Stimulated activated CD4-positive, alpha-beta T cell treated with anti-CD3 and anti-CD28 coated beads, TNF-alpha, amount 100 ng/mL, for 4 hours (primary cell): ENCODE measurements around the gene LRFN2.

Experiments
- DNase-seq, 3 experiments: peaks; one replicate each; pipeline ENCODE4 v3.0.0-alpha.2; 2020; ENCODE audit warnings: low read depth in 3 of 3

LRFN2 gene

DNA sequence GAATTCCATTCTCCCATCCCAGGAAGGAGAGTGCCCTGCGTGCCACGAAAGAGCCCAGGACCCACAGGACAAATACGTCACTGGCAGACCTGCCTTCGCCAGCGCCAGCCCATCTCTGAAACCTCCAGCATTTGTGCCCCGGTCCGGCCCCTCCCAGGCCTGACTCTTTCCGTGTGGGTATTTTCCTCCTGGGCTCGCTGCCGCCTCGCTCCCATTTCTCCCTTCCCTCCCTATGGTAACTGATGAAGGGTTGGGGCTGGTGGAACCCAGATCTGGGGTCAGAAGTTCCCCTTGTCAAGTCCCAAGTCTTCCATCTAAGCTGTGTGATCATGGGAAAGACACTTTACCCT, 208.5 kb downstream of the LRFN2 start:
- no peak for DNase-seq

DNA sequence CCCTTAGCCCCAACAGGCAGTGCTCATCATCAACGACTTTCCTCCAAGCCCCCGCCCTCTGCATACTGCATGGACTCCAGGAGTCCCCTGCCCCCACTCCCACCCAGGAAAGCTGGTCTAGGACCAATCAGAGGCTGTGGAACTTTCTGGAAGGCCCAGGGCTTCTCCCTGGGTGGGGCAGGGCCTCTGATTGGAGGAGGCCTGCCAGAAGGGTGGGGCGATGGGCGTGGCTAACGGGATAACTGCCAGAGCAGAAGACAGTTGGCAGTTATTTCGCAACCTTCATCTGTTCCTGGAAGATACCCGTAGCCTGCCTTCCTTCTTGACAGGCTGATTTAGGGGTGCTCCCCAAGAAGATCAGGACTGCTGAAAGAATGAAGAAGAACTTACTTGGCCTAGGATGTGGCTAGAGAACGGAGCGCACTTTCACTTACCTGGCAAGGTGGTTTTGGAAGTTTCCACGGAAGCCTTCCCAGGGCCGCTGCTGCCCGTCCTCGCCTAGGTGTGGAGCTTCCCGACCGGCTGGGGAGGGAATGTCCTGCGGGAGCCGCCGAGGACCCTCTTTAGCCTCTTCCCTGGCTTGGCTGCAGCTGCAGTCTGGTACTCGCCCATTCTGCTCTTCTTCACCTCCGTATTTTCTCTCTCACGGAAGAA, 209.0 kb downstream of the LRFN2 start:
- DNase-seq = no peak

DNA sequence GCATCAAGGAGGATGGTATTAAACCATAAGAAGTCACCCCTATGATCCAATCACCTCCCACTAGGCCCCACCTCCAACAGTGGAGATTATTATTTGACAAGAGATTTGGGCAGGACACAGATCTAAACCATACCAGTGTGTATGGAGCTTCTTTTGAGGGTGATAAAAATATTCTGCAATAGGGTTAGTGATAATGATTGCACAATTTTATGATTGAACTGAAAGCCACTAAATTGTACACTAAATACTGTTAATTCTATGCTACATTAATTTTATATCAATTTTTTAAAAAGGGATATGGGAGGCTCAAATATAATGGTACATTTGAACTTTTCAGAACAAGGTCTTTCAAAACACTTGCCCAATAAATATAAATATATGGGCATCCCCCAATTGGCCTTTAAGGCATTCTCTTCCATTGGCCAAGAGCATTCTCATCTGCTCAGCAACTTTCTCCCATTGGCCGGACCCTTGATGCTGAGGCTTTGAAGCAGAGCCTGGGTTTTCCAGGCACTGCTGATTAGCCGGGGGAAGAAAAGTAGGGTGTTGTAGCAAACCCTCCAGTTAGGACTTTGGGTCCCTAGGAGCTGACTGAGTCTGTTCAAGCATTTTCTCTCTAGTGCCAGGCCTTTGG, 209.9 kb downstream of the LRFN2 start:
- DNase-seq = no peak

DNA sequence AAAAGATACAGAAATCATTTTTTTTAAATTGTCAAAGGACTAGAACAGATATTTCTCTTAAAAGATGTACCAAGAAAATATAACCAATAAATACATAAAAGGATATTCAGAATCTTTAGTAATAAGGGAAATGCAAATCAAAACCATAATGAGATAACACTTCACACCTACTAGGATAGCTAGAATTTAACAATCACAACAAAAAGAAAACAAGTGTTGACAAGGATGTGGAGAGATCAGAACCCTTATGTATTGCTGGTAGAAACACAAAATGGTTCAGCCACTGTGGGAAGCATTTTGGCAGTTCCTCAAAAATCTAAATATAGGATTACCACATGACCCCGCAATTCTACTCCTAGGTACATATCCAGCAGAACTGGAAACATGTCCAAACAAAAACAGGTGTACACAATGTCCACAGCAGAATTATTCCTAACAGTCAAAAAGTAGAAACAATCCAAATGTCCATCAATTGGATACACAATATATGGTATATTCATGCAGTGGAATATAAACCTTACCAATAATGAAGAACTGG, 211.0 kb downstream of the LRFN2 start:
- no peak for DNase-seq

DNA sequence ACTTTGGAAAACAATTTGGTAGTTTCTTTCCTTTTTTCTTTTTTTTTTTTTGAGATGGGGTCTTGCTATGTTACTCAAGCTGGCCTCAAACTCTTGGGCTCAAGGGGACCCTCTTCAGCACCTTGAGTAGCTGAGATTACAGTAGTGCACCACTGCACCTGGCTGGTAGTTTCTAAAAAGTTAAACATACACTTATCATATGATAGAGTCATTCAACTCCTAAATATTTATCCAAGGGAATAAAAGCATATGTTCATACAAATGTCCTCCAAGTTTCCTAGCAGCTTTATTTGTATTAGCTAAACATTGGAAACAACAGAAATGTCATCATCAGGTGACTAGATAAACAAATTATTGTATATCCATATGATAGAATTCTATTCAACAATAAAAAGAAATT, 213.9 kb downstream of the LRFN2 start:
- no peak for DNase-seq

DNA sequence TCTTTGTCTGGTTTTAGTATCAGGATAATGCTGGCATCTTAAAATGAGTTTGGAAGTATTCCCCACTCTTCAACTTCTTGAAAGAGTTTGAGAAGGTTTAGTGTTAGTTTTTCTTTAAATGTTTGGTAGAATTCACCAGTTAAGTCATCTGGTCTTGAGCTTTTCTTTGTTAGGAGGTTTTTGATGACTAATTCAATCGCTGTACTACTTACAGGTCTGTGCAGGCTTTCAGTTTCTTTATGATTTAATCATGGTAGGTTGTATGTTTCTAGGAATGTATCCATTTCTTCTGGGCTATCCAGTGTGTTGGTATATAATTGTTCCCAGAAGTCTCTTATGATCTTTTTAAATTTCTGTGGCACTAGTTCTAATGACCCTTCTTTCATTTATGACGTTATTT, 215.5 kb downstream of the LRFN2 start:
- DNase-seq = no peak

DNA sequence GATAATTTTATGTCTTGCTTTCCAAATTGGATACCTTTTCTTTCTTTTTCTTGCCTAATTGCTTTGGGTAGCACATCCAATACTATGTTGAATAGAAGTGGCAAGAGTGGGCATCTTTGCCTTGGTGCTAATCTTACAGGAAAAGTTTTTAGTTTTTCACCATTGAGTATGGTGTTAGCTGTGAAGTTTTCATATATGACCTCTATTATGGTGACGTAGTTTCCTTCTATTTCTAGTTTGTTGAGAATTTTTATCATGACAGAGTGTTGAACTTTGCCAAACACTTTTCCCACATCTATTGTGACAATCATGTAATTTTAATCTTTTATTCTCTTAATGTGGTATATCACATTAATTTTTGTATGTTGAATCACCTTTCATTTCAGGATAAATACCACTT, 216.1 kb downstream of the LRFN2 start:
- no peak for DNase-seq

DNA sequence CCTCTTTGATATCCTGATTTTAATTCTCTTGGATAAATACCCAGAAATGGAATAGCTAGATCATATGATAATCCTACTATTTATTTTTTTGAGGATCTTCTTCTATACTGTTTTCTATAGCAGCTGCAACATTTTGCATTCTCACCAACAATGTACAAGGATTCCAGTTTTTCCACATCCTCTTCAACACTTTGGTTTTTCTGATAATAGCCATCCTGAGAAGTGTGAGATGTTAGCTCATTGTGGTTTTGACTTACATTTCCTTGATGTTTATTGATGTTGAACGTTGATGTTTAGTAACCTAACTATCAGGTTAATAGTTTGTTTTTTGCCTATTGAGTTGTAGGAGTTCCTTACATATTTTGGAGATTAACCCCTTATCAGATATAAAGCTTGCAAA, 217.3 kb downstream of the LRFN2 start:
- no peak for DNase-seq

DNA sequence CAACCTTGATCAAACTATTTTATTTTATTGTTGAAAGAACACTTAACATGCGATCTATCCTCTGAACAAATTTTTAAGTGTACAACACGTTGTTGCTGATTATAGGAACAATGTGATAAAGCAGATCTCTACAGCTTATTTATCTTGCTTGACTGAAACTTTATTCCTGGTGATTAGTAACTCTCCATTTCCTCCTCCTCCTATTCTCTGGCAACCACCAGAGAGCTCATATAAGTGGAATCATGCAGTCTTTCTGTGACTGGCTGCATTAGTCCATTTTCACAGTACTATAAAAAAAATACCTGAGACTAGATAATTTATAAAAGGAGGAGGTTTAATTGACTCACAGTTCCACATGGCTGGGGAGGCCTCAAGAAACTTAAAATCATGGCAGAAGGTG, 218.1 kb downstream of the LRFN2 start:
- no peak for DNase-seq

DNA sequence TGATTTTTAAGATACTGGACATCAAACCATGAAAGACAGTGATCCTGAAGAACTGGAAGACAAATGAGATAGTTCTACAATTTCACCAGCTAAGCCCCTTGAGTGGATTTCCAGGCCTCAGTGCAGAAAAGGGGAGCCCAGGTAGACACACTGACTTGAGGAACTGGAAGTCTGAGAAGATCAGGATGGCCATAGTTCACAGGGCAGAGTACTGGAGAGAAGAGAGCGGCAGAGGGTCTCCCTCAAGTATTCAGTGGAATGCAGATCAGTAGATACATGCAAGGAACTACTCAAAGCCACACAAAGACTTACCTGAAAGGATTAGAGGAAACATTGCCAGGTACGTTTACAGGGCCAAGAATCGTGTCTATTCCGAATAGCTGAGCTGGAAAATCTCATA, 224.3 kb downstream of the LRFN2 start:
- no peak for DNase-seq

DNA sequence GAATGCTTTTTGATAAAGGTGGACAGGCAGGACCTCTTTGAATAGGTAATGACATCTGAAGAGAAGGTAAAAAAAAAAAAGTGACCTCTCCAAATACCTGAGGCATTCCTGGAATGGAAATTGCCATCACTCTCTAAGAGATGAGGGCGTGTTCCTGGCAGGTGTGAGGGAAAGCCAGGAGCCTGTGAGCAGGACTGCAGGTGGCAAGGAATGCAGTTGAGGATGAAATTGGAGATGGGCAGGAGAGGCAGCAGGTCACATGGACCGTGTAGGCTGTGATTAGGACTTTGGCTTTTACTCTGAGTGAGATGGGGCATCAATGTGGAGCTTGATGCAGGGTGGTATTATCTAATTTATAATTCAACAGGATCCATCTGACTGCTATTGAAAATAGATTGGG, 227.4 kb downstream of the LRFN2 start:
- DNase-seq = no peak

DNA sequence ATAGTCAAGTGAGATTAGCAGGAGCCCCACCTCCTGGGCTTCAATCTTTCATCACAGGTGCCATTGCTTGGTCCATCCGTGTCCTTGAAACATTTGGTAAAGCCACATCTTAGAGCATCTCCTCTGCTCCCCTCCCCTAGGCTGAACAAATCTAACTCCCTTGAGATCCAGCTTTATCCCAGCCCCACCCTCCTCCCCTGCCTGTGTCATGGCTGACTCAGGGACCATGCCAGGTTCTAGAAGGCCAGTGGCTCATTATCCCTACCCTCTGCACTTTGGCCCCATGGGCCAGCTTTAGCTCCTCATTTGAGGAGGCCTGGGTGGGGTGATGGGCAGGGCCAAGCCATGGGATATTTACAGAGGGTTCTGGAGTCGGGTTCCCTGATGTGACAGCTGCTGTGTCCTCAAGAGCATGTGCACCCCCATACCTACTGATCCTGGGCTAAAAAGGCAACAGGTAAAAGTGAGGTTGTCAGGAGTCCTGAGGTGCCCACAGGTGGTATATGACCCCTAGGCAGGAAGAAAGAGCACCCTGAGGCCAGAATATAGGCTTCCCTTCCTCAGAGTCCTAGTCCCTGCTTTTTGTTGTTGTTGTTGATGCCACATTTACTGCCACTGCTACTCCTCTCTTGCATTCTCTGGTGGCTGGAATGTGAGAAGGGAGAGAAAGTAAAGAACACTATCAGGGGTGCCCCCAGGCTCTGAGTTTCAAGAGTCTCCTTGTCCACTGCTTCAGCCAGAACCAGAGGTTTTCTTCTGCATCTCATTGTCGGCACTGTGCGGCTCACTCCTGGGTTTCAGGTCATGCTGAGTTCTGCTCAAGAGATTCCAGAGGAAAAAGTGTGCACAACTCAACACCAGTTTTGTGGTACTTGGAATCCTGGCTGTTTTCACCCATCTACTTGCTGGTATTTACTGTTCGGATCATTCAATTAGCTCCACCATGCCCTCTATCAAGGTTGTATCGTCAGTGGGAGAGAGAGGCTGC, 228.4 kb downstream of the LRFN2 start:
- no peak for DNase-seq

DNA sequence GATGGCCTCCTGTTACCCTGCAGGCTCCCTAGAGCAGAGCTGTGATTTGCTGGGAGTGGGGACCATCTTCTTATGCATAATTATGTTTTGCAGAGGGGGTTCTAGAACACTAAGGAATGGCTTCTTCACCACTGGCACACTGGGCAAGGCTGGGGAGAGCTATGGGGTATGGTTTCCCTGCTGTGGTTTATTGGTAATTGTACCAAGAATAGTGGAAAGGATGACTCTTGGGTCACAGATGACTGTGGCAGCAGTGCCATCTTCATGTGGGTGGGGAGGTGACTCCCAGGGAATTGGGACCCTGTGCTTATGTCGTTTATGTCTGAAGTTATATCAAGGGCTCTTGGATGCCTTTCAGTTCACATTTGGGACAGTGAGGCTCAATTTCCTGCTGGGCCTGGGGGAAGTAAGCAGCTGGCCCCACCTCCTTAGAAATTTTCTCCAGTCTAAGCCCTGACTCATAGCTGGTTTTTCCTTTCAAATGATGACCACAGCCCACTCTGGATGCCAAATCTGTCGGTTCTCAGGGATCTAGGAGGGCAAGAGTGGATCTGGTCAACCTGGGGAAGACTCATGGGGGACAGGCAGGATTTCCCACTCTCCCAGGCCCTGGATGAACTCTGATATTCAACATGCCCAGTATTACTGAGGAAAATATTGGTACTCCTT, 230.8 kb downstream of the LRFN2 start:
- DNase-seq = no peak

DNA sequence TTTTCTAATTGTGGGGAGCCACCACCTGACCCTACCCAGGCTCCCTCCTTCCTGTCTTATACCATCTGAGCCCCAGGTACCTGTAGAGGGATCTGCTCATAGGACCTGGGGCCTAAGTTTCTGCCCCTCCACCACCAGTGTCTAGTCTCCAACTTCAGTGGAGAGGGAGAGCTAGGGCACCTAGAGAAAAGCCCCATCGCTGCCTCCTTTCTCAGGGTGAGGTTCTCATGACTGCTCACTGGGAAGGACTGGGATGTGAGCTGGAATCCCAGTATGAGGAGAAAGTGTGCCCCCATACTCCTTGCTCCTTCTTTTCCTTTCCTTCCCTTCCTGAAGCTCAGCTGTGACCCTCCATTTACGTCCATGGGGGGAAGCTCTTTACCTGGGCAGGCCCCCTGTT, 231.6 kb downstream of the LRFN2 start:
- DNase-seq = no peak

DNA sequence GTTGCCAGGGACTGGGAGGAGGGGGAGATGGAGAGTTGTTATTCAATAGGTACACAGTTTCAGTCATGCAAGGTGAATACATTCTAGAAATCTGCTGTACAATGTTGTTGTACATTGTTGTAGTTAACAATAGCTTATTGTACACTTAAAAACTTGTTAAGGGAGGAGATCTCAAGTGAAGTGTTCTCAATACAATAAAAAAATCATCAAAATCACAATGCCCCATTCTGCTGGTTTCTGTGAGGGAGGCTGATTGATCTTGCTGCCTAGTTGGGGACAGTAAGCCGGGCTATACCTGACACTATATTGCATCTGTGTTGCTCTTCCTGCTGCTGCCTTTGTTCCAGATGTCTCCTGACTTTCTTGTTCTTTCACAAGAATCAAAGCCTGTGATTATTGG, 232.1 kb downstream of the LRFN2 start:
- DNase-seq = no peak

DNA sequence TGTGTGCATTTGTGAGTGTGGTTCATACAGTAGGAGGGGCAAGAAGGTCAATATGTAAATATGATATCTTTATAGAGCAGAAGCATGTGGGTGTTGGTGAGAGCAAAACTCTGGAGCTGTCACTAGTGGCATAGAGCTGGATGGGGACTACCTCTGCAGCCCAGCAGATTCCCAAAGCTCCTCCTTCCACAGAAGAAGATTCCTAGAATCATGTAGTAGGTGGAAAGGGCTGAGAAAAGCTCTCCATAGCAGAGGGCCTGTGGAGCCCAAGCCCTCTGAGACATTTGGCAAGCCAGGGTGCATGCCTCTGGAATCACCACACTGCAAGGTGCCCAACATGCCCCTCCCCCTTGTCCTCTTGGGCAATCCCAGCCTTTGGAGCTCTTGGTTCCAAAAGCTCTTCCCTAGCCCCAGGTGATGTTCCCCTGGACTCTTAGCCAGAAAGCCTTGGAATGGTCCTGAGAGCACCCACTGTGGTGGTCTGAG, 233.2 kb downstream of the LRFN2 start:
- DNase-seq = no peak

DNA sequence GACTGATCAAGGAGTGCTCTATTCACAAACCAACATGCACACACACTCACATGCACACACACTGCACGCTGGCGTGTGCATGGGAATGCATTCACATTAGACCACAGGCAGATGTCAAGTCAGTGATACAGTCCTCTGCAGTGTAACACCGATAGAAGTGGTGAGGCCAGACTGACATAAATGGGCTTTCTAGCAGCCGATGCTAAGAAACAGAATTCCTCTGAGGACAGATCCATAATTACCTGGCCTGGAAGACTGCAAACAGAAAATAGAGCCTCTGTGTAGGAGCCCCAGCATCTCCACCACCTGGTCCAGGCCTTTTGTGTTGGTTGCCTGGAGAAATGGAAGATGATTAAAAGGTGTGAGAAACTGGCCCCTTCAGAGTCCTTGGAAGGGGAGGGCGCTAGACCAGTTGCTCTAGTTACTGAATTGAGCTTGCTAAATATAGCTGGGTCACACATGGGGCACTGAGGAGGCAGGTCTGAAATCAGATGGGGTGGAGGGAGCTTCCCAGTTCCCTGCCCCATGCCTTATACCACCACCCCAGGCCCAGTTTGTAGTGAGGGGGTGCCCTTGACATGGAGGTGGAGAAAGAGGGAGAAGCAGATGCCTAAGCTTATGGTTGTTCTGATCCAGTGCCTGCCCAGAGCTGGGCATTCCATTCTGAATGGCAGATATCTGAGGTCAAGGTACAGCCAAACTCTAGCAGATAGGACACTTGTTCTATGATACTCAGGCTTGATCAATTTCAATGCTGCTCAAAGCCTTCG, 233.8 kb downstream of the LRFN2 start:
- no peak for DNase-seq

DNA sequence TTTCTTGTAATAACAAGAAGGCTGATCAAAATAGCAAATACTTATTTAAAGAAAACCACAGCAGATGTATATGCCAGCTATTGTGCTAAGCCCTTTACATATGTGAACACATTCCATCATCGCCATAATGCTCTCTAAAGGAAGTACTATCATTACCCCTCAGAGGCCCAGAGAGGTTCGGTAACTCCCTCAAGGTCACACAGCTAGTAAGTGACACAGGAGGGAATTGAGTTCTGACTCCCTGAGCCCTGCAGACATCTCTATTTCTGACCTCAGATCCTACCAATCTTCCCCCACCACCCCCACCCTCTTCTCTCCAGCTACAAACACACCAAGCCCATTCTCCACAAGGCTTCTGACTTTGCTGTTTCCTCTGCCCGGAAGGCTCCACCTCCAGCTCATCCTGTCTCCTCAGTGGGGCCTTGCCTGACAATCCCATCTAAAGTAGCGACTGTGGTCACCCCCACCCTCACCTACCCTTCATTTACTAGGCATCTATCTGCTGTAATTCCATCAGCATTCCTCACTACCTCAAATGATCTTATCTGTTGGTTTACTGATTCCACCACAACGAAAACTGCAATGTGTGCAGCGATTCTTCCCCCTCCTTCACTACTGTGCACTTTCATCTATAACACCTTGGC, 234.5 kb downstream of the LRFN2 start:
- no peak for DNase-seq

DNA sequence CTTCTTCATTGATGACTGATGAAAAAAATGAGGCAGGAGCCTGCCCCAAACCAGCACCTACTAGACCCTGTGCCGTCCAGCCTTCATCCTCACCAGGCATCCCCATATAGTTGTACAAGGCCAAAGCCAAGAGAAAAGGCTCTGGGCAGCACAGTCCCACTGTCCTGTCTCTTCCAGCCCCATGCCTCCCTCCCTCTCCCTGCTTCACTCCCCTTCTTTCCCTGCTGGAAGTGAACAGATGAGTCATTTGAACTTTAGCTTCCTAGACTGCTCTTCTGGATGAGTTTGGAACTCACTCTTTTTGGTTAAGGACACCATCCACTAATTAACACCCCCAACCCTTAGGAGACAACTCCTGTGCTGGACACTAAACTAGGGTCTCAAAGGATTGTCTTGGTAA, 235.2 kb downstream of the LRFN2 start:
- no peak for DNase-seq

DNA sequence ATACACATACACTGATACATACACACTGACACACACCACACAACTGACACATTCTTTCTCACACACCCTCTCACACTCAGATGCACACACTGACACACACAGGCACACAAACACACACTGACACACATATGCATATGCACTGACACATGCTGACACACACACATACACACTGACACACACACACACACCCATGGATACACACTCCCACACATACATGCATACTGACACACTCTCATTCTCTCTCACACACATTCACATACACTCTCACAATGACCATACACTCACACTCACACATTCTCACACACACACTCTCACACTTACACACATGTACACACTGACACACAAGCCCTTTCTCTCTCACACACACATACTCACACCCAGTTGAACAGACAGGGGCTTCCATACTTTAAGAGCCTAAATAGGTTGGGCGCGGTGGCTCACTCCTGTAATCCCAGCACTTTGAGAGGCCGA, 236.4 kb downstream of the LRFN2 start:
- DNase-seq = no peak
